Measurements from ENCODE around the gene MTMR4.
"Not testable (repeated sequence)": the region's sequence is repeated elsewhere in the genome, so short reads cannot be mapped to it uniquely, and the experiment has no call there.

MTMR4 gene

DNA sequence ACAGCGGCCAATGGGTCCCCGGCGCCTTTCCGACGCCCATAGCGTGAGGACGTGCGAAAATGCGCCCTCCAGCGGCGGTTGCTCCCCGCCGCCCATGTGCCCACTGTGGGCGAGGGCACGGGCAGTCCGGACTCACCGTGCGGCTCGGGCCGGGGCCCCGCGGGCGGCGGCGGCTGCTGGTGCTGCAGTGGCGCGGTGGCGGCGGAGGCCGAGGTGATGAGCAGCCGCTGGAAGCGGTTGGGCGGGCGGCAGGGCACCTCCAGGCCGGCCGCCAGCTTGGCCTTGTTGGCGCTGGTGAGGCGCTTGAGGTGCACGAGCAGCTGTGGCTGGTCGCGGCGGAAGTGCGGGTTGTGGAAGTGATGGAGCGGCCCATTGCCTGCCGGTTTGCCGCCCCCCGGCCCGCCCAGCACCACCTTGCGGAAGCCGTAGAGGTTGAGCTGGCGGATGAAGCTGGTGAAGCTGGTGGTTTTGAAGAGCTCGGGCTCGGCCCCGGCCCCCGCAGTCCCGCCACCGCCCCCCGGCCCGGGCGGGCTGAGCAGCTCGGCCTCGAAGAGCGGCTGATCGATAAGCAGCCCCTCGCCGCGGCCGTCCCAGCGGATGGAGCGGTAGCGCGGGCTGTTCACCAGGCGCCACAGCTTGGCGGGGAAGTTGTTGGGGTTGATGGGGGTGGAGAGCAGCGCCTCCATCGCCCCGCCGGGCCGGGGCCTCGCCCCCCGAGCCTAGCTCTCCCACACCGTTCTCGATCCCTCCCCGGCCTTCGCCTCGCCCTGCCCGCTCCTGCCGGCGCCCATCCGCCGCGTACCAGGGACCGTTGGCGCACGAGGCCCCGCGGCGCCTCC lies 26.6 kb downstream of the MTMR4 start, which contains the start of gene HSF5:
Gene HSF5, minus strand, starts transcription at position 820 of the 839 bp plus-strand sequence. Its CDS starts 134 bp downstream, at position 686.
- Histone ChIP-seq H3K9me3 (ENCODE audit: control insufficient read depth, insufficient read depth, low read length) (no peaks in the 10 kb centered on the region), H3K27me3 (ENCODE audit: control insufficient read depth, insufficient read depth, low read length) (peaks cover 13% of the 10 kb centered on the region), H3K4me3 (ENCODE audit: low read depth, low read length) (no peak within 1 kb of the TSS), H3K4me1 (ENCODE audit: control insufficient read depth, insufficient read depth, low read length) (no peaks in the 10 kb centered on the region), H3K9ac (ENCODE audit: low read depth, low read length) (no peak within 1 kb of the TSS), H3K36me3 (ENCODE audit: control insufficient read depth, insufficient read depth, low read length) (peaks cover 15% of the 10 kb centered on the region)

DNA sequence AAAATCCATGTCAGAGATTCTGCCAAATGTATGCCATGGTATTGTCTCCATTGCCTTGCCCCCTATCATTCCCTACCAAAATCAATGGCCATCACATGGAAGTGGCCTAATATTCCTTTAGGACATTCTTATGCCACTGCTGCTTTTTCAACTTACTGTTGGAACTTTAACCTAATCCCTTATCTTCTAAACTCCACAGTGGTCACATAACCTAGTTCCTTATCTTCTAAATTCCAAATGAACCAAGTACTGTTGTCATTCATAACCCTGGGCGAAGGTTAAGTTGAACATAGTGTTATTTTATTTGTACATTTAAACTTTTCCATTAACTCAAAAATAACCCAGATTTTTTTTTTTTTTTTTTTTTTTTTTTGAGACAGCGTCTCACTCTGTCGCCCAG lies 29.8 kb downstream of the MTMR4 start:
- Histone ChIP-seq H3K9ac (ENCODE audit: low read depth, low read length) (no peak overlapping the region), H3K9me3 (ENCODE audit: control insufficient read depth, insufficient read depth, low read length) (no peaks in the 10 kb centered on the region), H3K4me3 (ENCODE audit: low read depth, low read length) (no peak overlapping the region), H3K36me3 (ENCODE audit: control insufficient read depth, insufficient read depth, low read length) (no peaks in the 10 kb centered on the region), H3K27me3 (ENCODE audit: control insufficient read depth, insufficient read depth, low read length) (peaks cover 13% of the 10 kb centered on the region), H3K4me1 (ENCODE audit: control insufficient read depth, insufficient read depth, low read length) (no peaks in the 10 kb centered on the region)

DNA sequence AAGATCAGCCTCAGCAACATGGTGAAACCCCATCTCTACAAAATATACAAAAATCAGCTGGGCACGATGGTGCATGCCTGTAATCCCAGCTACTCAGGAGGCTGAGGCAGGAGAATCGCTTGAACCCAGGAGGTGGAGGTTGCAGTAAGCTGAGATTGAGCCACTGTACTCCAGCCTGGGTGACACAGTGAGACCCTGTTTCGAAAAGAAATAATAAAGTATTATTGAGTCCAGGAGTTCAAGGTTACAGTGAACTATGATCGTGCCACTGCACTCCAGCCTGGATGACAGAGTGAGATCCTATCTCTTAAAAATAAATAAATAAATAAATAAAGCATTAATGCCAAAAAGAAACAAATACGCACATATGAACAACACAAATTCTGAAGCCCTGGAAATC lies 32.6 kb downstream of the MTMR4 start:
- H3K4me1 ChIP-seq (ENCODE audit: control insufficient read depth, insufficient read depth, low read length); H3K36me3 ChIP-seq (ENCODE audit: control insufficient read depth, insufficient read depth, low read length); H3K4me3 ChIP-seq (ENCODE audit: low read depth, low read length); H3K9me3 ChIP-seq (ENCODE audit: control insufficient read depth, insufficient read depth, low read length); H3K27me3 ChIP-seq (ENCODE audit: control insufficient read depth, insufficient read depth, low read length); H3K9ac ChIP-seq (ENCODE audit: low read depth, low read length): not testable (repeated sequence)

DNA sequence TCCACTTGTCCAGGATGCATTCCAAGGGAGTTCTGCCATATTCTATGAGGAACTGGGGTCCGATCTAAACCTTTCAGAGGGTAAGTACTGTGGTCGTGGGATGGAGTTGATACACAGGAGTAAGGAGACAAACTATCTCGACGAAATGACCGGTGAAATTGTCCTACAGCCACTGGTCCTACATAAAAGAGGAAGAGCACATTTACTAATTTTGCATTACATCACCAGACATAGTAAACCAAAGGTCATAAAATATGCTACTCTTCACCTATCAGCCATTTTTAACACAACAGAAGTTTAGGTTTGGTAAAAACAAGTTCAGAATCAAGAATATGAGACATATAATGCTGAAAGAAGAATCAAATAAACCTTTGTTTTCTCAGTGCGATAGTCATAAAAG lies 34.3 kb downstream of the MTMR4 start:
- Histone ChIP-seq H3K27me3 (ENCODE audit: control insufficient read depth, insufficient read depth, low read length) (peaks cover 6% of the 10 kb centered on the region), H3K4me3 (ENCODE audit: low read depth, low read length) (no peak overlapping the region), H3K36me3 (ENCODE audit: control insufficient read depth, insufficient read depth, low read length) (no peaks in the 10 kb centered on the region), H3K9me3 (ENCODE audit: control insufficient read depth, insufficient read depth, low read length) (no peaks in the 10 kb centered on the region), H3K4me1 (ENCODE audit: control insufficient read depth, insufficient read depth, low read length) (no peaks in the 10 kb centered on the region), H3K9ac (ENCODE audit: low read depth, low read length) (no peak overlapping the region)

DNA sequence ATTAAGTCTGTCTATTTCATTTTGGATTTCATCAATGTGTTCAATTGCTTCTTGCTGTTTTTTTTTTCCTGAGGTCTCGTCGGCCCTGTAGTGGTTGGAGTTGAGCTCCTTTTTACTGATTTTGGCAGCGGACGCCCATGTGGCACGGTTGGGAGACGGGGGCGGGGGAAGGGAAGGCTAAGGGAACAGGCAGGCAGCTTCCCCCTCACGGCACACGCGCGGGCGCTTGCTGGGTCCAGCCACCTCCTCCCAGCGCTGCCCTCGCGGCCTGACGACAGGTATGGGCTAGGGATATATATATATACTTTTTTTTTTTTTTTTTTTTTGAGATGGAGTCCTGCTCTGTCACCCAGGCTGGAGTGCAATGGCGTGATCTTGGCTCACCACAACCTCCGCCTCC lies 37.6 kb downstream of the MTMR4 start:
- no peak overlapping the region for H3K9ac ChIP-seq (ENCODE audit: low read depth, low read length)

DNA sequence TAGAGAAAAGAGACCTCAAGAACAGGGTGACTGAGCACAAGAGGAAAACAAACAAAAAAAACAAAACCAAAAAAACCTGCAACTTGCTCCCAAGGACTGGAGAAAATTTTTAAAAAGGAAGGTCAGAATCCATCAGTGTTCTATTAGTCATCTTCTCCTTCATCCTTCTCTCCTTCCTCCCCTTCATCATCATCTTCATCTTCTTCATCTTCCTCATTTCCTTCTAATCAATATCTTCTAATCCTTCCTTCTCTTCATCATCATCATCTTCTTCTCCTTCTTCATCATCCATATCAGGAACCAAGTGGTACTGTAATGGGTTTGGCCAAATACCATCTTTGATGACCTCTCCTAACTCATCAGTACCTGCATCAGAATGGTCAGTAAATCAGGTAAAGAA lies 38.5 kb downstream of the MTMR4 start:
- peaks cover 6% of the 10 kb centered on the region for H3K27me3 ChIP-seq (ENCODE audit: control insufficient read depth, insufficient read depth, low read length)
- H3K4me1 ChIP-seq (ENCODE audit: control insufficient read depth, insufficient read depth, low read length): no peaks in the 10 kb centered on the region

More for the DNA sequence above, 37.6 kb downstream of the MTMR4 start:
- Histone ChIP-seq H3K4me1 (ENCODE audit: control insufficient read depth, insufficient read depth, low read length) (no peaks in the 10 kb centered on the region), H3K36me3 (ENCODE audit: control insufficient read depth, insufficient read depth, low read length) (no peaks in the 10 kb centered on the region), H3K9me3 (ENCODE audit: control insufficient read depth, insufficient read depth, low read length) (no peaks in the 10 kb centered on the region), H3K4me3 (ENCODE audit: low read depth, low read length) (no peak overlapping the region), H3K27me3 (ENCODE audit: control insufficient read depth, insufficient read depth, low read length) (peaks cover 6% of the 10 kb centered on the region)

DNA sequence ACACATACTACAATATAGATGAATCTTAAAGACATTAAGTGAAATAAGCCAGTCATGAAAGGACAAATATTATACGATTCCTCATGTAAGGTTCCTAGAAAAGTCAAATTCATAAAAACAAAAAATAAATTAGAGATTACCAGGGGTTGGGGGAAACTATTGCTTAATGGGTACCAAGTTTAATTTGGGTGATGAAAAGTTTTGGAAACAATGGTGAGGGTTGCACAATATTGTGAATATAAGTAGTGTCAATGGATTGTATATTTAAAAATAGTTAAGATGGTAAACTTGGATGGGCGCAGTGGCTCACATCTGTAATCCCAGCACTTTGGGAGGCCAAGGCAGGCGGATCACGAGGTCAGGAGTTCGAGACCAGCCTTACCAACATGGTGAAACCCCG lies 44.1 kb downstream of the MTMR4 start:
- H3K9ac ChIP-seq (ENCODE audit: low read depth, low read length): no peak overlapping the region
- no peaks in the 10 kb centered on the region for H3K9me3 ChIP-seq (ENCODE audit: control insufficient read depth, insufficient read depth, low read length)
- no peaks in the 10 kb centered on the region for H3K36me3 ChIP-seq (ENCODE audit: control insufficient read depth, insufficient read depth, low read length)
- H3K27me3 ChIP-seq (ENCODE audit: control insufficient read depth, insufficient read depth, low read length): no peaks in the 10 kb centered on the region
- no peaks in the 10 kb centered on the region for H3K4me1 ChIP-seq (ENCODE audit: control insufficient read depth, insufficient read depth, low read length)
- H3K4me3 ChIP-seq (ENCODE audit: low read depth, low read length): no peak overlapping the region

More for the DNA sequence above, 38.5 kb downstream of the MTMR4 start:
- no peaks in the 10 kb centered on the region for H3K36me3 ChIP-seq (ENCODE audit: control insufficient read depth, insufficient read depth, low read length)
- no peak overlapping the region for H3K4me3 ChIP-seq (ENCODE audit: low read depth, low read length)
- no peaks in the 10 kb centered on the region for H3K9me3 ChIP-seq (ENCODE audit: control insufficient read depth, insufficient read depth, low read length)
- H3K9ac ChIP-seq (ENCODE audit: low read depth, low read length): no peak overlapping the region

DNA sequence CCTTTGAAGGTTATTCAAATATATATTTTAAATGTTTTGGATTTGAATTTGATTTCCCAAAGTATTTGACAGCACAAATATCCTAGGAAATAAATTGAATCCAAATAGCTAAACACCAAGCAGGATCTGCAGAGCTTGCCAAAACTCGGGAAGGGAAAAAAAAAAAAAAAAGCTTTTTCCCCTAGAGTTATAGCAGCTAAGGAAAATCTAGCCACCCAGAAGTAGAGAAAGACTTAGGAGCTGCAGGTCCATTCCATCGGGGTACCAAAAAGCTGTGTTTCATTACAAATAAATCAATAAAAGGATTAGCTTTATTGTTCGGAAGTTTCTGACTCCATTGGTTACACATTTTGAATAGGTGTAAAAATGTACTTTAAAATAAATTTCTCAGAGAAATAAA lies 45.5 kb downstream of the MTMR4 start:
- H3K4me1 ChIP-seq (ENCODE audit: control insufficient read depth, insufficient read depth, low read length): no peaks in the 10 kb centered on the region
- H3K36me3 ChIP-seq (ENCODE audit: control insufficient read depth, insufficient read depth, low read length): no peaks in the 10 kb centered on the region
- H3K9ac ChIP-seq (ENCODE audit: low read depth, low read length): no peak overlapping the region
- no peaks in the 10 kb centered on the region for H3K9me3 ChIP-seq (ENCODE audit: control insufficient read depth, insufficient read depth, low read length)
- H3K27me3 ChIP-seq (ENCODE audit: control insufficient read depth, insufficient read depth, low read length): no peaks in the 10 kb centered on the region
- no peak overlapping the region for H3K4me3 ChIP-seq (ENCODE audit: low read depth, low read length)

DNA sequence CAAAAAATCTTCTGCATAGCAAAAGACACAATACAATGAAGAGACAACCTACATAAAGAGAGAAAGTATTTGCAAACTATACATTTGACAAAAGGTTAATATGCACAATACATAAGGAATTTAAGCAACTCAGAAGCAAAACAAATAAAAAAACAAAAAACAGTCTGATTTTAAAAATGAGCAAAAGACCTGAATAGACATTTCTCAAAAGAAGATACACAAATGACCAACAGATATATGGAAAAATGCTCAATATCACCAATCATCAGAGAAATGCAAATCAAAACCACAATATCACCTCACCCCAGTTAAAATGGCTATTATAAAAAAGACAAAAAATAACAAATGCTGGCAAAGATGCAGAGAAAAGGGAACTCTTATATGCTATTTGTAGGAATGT lies 58.9 kb downstream of the MTMR4 start:
- H3K4me3 ChIP-seq (ENCODE audit: low read depth, low read length): no peak overlapping the region

DNA sequence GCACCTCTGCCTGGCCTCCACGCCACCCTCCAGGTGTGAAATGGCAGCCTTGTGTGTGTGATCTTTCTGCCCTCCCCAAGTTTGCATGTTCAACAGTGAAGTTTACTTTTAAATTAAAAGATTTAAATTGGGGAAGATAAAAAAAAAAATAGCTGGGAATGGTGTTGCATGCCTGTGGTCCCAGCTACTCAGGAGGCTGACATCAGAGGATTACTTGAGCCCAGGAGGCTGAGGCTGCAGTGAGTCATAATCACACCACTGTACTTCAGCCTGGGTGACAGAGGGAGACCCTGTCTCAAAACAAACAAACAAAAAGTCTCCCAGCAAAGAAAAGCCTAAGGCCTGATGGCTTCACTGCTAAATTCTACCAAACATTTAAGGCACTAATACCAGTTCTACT lies 61.7 kb downstream of the MTMR4 start:
- no peak overlapping the region for H3K4me3 ChIP-seq (ENCODE audit: low read depth, low read length)
- H3K9ac ChIP-seq (ENCODE audit: low read depth, low read length): no peak overlapping the region
- no peaks in the 10 kb centered on the region for H3K4me1 ChIP-seq (ENCODE audit: control insufficient read depth, insufficient read depth, low read length)
- H3K9me3 ChIP-seq (ENCODE audit: control insufficient read depth, insufficient read depth, low read length): no peaks in the 10 kb centered on the region
- H3K27me3 ChIP-seq (ENCODE audit: control insufficient read depth, insufficient read depth, low read length): no peaks in the 10 kb centered on the region
- H3K36me3 ChIP-seq (ENCODE audit: control insufficient read depth, insufficient read depth, low read length): no peaks in the 10 kb centered on the region

More for the DNA sequence above, 58.9 kb downstream of the MTMR4 start:
- Histone ChIP-seq H3K4me1 (ENCODE audit: control insufficient read depth, insufficient read depth, low read length) (no peaks in the 10 kb centered on the region), H3K36me3 (ENCODE audit: control insufficient read depth, insufficient read depth, low read length) (no peaks in the 10 kb centered on the region), H3K9ac (ENCODE audit: low read depth, low read length) (no peak overlapping the region), H3K27me3 (ENCODE audit: control insufficient read depth, insufficient read depth, low read length) (no peaks in the 10 kb centered on the region), H3K9me3 (ENCODE audit: control insufficient read depth, insufficient read depth, low read length) (no peaks in the 10 kb centered on the region)

DNA sequence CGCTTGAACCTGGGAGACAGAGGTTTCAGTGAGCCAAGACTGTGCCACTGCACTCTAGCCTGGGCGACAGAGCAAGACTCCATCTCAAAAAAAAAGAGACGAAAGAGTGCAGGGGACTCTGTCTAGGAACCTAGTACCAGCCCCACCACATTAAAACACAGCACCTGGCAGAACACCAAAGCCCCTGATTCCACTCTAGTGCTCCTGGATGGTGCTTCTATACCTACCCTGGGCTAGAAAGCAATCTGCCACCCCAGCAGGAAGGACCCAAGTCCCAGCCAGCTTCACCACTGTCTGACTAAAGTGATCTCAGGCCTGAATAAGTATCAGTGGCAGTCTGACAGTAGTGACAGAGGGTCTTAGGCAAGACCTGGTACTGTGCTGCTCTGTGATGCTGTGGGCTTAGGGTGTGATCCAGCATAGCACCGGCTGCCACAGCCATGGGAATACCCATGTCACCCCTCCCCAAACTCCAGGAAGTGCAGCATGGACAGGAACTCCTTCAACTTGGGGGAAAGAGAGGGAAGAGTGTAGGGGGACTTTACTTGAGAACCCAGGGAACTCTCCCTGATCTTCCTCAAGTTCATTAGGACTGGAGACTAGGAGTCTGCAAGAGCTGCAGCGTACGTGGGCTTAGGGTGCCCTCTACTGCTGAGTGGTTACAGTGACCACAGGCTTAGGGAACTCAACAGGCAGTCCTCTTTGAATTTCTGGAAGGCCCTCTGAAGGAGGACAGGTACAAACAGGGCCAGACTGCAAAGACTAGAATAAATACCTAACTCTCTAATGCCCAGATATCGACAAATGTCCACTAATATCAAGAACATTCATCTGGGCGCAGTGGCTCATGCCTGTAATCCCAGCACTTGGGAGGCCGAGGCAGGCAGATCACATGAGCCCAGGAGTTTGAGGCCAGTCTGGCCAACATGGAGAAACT lies 67.1 kb downstream of the MTMR4 start:
- Histone ChIP-seq H3K27me3 (ENCODE audit: control insufficient read depth, insufficient read depth, low read length) (no peaks in the 10 kb centered on the region), H3K9ac (ENCODE audit: low read depth, low read length) (no peak overlapping the region), H3K4me1 (ENCODE audit: control insufficient read depth, insufficient read depth, low read length) (peaks cover 5% of the 10 kb centered on the region), H3K36me3 (ENCODE audit: control insufficient read depth, insufficient read depth, low read length) (no peaks in the 10 kb centered on the region), H3K9me3 (ENCODE audit: control insufficient read depth, insufficient read depth, low read length) (no peaks in the 10 kb centered on the region), H3K4me3 (ENCODE audit: low read depth, low read length) (no peak overlapping the region)
